ENCODE data around the gene SLC18A2. TPM values are rescaled to one million over a fixed set of nuclear protein-coding genes. Genes with fewer than 3 reads are reported as not detected.

Gene SLC18A2
- total and polyA plus RNA-seq, 8 donors: 0.39 to 25.5 (median 1.9) TPM

DNA sequence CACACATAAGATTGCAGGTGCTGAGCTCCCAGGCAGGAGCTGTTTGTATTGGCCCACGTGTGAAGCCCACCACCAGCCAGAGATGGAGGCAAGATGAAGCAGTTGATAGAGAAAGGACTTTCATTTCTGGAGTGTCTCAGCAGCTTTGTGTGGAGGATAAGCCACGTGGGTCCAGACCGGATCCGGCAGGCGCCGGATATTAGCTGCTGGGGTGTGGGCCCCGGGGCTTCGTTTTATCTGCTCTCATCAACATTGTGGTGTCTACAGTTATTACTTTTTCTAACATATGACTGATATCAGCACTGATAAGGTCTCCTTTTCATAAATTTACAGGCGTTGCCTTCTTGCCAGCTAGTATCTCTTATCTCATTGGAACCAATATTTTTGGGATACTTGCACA is 25.5 kb downstream of the SLC18A2 start:
- Histone ChIP-seq H3K36me3 (no peaks in the 10 kb centered on the region), H3K9me3 (no peaks in the 10 kb centered on the region), H3K27me3 (no peaks in the 10 kb centered on the region), H3K4me3 (no peak overlapping the region), H3K27ac (no peak overlapping the region), H3K4me1 (peaks cover 7 to 12% (median 12%) of the 10 kb centered on the region in 3 donors)
- FAIRE-seq (no peak), ATAC-seq (no peak), DNase-seq (no peak)
- TF ChIP-seq, protein P1, sequence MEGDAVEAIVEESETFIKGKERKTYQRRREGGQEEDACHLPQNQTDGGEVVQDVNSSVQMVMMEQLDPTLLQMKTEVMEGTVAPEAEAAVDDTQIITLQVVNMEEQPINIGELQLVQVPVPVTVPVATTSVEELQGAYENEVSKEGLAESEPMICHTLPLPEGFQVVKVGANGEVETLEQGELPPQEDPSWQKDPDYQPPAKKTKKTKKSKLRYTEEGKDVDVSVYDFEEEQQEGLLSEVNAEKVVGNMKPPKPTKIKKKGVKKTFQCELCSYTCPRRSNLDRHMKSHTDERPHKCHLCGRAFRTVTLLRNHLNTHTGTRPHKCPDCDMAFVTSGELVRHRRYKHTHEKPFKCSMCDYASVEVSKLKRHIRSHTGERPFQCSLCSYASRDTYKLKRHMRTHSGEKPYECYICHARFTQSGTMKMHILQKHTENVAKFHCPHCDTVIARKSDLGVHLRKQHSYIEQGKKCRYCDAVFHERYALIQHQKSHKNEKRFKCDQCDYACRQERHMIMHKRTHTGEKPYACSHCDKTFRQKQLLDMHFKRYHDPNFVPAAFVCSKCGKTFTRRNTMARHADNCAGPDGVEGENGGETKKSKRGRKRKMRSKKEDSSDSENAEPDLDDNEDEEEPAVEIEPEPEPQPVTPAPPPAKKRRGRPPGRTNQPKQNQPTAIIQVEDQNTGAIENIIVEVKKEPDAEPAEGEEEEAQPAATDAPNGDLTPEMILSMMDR (IDR thresholded peaks at IDR 0.05): no peak
- 80 to 89% methylated on average over 9 of the region's 9 CpGs for WGBS, 2 donors
- intact Hi-C loops (cut with DNase I): no loop called here

DNA sequence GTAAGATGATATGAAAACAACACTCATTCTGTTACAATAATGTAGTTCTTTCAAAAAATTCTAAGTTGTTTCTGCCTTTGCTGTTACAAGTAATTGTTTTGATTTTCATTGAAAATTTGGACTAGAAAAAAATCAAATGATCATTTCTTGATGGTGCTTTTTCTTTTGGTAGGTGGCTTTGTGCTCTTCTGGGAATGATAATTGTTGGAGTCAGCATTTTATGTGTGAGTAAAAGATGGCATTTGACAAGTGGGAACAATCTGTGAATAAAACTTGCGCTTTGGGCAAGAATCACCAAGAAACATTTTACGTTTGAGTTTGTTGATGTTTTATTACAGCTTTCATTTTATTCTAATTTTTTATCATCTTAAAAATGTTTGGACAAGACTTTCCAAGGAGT is 25.9 kb downstream of the SLC18A2 start:
- Histone ChIP-seq H3K36me3 (no peaks in the 10 kb centered on the region), H3K9me3 (no peaks in the 10 kb centered on the region), H3K4me3 (no peak overlapping the region), H3K4me1 (peaks cover 7 to 12% (median 12%) of the 10 kb centered on the region in 3 donors), H3K27ac (no peak overlapping the region), H3K27me3 (no peaks in the 10 kb centered on the region)
- no peak for ATAC-seq
- TF ChIP-seq, protein P1 (IDR thresholded peaks at IDR 0.05): no peak
- DNase-seq: no peak
- 90 to 92% methylated on average over 2 of the region's 2 CpGs for WGBS, 2 donors
- no peak for FAIRE-seq
- intact Hi-C loops (cut with DNase I): no loop called here

DNA sequence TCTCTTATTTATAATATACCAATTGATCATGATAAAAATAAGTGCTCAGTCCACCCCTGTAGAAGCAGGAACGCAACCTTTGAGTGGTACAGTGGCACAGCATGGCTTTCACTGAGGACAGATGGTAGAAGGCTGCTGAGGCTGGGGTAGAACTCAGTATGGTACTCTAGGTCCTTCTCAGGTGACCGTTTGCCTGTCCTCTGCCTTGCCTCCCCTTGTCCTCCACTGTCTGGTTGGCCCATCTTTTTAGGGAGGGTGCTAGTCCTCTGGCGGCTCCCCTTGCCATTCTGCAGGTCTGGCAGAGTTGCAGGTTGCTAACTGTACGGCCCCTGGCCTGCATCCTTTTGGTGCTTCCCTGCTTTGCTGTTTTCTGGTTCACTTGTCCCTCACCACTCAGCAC is 27.3 kb downstream of the SLC18A2 start:
- intact Hi-C loops (cut with DNase I): no loop called here
- H3K27me3 ChIP-seq: no peaks in the 10 kb centered on the region
- no peak overlapping the region for H3K4me3 ChIP-seq
- peaks cover 7 to 12% (median 12%) of the 10 kb centered on the region in 3 donors for H3K4me1 ChIP-seq
- FAIRE-seq: no peak
- H3K36me3 ChIP-seq: no peaks in the 10 kb centered on the region
- no peak for ATAC-seq
- 92 to 95% methylated on average over 4 of the region's 4 CpGs for WGBS, 2 donors
- no peak overlapping the region for H3K27ac ChIP-seq
- no peaks in the 10 kb centered on the region for H3K9me3 ChIP-seq
- TF ChIP-seq, protein P1 (IDR thresholded peaks at IDR 0.05): no peak
- no peak for DNase-seq

DNA sequence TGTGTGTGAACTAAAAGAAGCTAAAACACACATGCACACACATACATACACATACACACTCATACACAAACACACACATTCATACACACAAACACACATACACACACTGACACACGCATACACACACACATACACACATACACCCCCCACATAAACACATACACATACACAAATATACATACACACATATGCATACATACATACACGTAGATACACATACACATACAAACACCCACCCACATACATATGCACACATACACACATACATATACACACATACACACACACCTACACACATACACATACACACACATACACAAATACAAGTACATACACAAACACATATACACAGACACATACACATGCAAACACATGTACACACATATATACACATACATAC is 28.0 kb downstream of the SLC18A2 start:
- 94 to 97% methylated on average over 2 of the region's 2 CpGs for WGBS, 2 donors
- no peak for DNase-seq
- Histone ChIP-seq H3K9me3 (no peaks in the 10 kb centered on the region), H3K27me3 (no peaks in the 10 kb centered on the region), H3K36me3 (no peaks in the 10 kb centered on the region), H3K27ac (no peak overlapping the region), H3K4me1 (peaks cover 7 to 12% (median 11%) of the 10 kb centered on the region in 3 donors), H3K4me3 (no peak overlapping the region)
- no peak for FAIRE-seq
- intact Hi-C loops (cut with DNase I): no loop called here
- TF ChIP-seq, protein P1 (IDR thresholded peaks at IDR 0.05): no peak
- no peak for ATAC-seq

DNA sequence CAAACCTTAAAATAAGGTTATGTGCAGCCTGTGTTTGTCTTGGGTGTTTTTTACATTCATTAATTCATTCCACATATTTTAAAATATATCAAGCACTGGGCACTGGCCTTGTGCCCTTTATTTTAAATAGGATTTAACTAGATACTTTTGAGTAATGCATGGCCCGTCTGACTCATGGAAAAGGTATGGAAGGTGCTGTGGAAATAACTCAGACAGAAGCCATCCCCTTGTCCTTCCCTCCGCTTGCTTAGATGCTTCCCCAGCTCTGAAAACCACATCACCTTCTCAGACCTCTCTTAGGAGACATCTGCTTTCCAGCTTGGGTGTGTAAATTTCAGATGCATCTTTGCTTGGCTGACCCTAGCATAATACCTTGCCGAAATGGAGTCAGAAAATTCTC is 30.5 kb downstream of the SLC18A2 start:
- intact Hi-C loops (cut with DNase I): no loop called here
- Histone ChIP-seq H3K36me3 (no peaks in the 10 kb centered on the region), H3K4me3 (no peak overlapping the region), H3K27me3 (no peaks in the 10 kb centered on the region), H3K4me1 (no peaks in the 10 kb centered on the region), H3K9me3 (no peaks in the 10 kb centered on the region), H3K27ac (no peak overlapping the region)
- ATAC-seq: no peak
- FAIRE-seq: no peak
- 84 to 89% methylated on average over 3 of the region's 3 CpGs for WGBS, 2 donors
- no peak for DNase-seq
- TF ChIP-seq, protein P1 (IDR thresholded peaks at IDR 0.05): no peak

Measured in pancreas (tissue), 10 donors.